Astrocyte of the cerebellum (primary cell): ENCODE results near the gene IL4R.
"Not testable (repeated sequence)": the region's sequence is repeated elsewhere in the genome, so short reads cannot be mapped to it uniquely, and the experiment has no call there.

ENCODE experiments used
- DNase-seq: peaks from one replicate; pipeline ENCODE4 v3.0.0-alpha.2; 2011; ENCODE audit warnings: low read depth
- H3K4me3 ChIP-seq: 2 replicates; pipeline ENCODE4 v1.5.1; 2011; ENCODE audit warnings: mild to moderate bottlenecking, low read depth, low read length, moderate library complexity
- CTCF ChIP-seq: IDR thresholded peaks from 2 replicates; pipeline ENCODE4 v1.5.1; 2012; ENCODE audit warnings: low read length, low read depth, moderate library complexity, mild to moderate bottlenecking; ENCODE audit errors: missing control alignments
- in situ Hi-C: cut with HindIII; loops from 2 replicates; pipeline ENCODE4 v1.10.0; 2017; ENCODE audit warnings: low sequenced_read_pairs

Gene IL4R

GRCh38 chr16:27281243-27281642 lies 32.5 kb upstream of the IL4R start:
- in situ Hi-C loops, result no loop called here
- TF ChIP-seq CTCF, result no peak
- no peak overlapping the region for H3K4me3 ChIP-seq
- DNase-seq, result no peak

GRCh38 chr16:27284865-27285675 lies 28.7 kb upstream of the IL4R start:
- no peak overlapping the region for H3K4me3 ChIP-seq
- in situ Hi-C loops, result no loop called here
- no peak for DNase-seq
- no peak for TF ChIP-seq CTCF

GRCh38 chr16:27285676-27286196 lies 28.0 kb upstream of the IL4R start:
- TF ChIP-seq CTCF, result no peak
- no peak overlapping the region for H3K4me3 ChIP-seq
- in situ Hi-C loops, result no loop called here
- DNase-seq, result no peak

GRCh38 chr16:27286451-27286850 lies 27.3 kb upstream of the IL4R start:
- DNase-seq, result peak; percentile 94
- H3K4me3 ChIP-seq, result no peak overlapping the region
- in situ Hi-C loops, result no loop called here
- no peak for TF ChIP-seq CTCF

- DNase-seq, result no peak
- H3K4me3 ChIP-seq, result no peak overlapping the region
- in situ Hi-C loops, result no loop called here
- no peak for TF ChIP-seq CTCF
Observed at GRCh38 chr16:27287051-27287811, 26.5 kb upstream of the IL4R start.

GRCh38 chr16:27287887-27288286 lies 25.9 kb upstream of the IL4R start:
- no peak for DNase-seq
- TF ChIP-seq CTCF, result no peak
- in situ Hi-C loops, result no loop called here
- no peak overlapping the region for H3K4me3 ChIP-seq

- in situ Hi-C loops, H3K4me3 ChIP-seq, DNase-seq: not testable (repeated sequence)
Observed at GRCh38 chr16:27288313-27288712, 25.5 kb upstream of the IL4R start.
